Measurements from ENCODE around the gene FCHSD2.

- TF ChIP-seq POLR2A (IDR thresholded peaks at IDR 0.05; ENCODE audit: low read depth, low read length) (no peak), POLR2AphosphoS5 (IDR thresholded peaks at IDR 0.05; ENCODE audit: low read depth, low read length) (no peak), TAF1 (IDR thresholded peaks at IDR 0.05; ENCODE audit: low read depth, low read length) (no peak), SPI1 (IDR thresholded peaks at IDR 0.05; ENCODE audit: low read depth, low read length) (no peak)
Measured at GRCh38 chr11:72981971-72982685, 160.0 kb downstream of the FCHSD2 start.

All from GM12891 (cell line).